ENCODE measurements around the gene CBFA2T2. TPM values are rescaled to one million over a fixed set of nuclear protein-coding genes. Genes with fewer than 3 reads are reported as not detected.

Gene CBFA2T2
- total RNA-seq, 1 experiment from 2014 or later, result 7.7 TPM

DNA sequence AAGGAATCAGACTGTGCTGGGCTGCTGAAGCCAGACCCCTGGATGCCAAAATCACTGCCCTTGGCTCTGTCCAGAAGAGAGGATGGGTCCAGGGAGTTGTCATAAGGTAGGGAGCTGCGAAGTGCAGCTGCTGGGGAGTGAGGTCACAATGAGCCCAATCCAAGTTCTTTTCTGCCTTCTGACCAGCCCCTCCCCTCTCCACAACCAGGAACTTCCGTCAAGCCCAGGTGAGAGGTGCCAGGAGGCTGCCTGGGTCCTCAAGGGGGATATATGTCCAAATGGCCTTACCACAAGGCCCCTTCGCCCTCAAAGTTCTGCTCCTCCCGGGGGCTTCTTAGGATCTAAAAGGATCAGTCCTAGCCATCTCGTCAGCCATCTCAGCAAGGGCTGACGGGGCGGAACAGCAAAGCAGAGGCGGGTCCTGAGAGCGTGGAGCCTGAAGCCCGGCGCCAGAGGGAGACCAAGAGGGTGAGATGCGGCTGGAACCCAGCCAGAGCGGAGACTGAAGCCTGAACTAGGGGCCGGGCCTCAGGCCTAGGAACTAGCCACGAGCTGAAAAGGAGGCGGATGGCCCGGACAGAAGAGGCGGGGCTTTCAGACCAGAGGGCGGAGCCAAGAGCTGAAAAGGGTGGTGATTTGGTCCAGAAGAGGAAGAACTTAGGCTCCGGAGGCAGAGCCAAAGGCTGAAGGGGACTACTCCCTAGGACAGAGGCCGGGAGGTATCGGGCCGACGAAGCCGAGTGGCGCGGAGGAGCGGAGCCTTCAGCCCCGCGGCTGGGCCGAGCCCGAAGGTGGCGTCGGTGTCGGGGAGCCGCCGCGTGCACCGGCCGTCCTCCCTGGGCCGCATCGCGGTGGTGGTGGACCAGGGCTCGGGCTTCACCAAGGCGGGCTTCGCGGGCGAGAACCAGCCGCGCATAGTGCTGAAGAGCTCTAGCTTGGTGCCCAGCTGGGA is 176.7 kb downstream of the CBFA2T2 start, which contains the start of gene ACTL10:
TSS of gene ACTL10 (plus strand) at position 651 of the 952 bp plus-strand sequence. CDS start 555 bp downstream, outside the sequence.
- DNase-seq (ENCODE audit: low read depth), result peak; percentile 97

DNA sequence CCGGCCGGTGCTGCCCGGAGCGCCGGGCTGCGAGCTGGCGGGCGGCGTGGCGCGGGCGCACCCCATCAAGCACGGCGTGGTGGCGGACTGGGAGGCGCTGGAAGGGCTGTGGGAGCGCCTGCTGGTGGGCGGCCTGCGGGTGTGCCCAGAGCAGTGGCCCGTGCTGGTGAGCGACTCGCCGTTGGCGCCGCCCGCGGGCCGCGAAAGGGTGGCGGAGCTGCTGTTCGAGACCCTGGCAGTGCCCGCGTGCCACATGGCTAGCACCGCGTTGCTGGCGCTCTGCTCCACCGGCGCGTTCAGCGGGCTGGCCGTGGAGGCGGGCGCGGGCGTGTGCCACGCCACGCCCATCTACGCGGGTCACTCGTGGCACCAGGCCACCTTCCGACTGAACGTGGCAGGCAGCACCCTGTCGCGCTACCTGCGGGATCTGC is 177.4 kb downstream of the CBFA2T2 start:
- no peak for DNase-seq (ENCODE audit: low read depth)

DNA sequence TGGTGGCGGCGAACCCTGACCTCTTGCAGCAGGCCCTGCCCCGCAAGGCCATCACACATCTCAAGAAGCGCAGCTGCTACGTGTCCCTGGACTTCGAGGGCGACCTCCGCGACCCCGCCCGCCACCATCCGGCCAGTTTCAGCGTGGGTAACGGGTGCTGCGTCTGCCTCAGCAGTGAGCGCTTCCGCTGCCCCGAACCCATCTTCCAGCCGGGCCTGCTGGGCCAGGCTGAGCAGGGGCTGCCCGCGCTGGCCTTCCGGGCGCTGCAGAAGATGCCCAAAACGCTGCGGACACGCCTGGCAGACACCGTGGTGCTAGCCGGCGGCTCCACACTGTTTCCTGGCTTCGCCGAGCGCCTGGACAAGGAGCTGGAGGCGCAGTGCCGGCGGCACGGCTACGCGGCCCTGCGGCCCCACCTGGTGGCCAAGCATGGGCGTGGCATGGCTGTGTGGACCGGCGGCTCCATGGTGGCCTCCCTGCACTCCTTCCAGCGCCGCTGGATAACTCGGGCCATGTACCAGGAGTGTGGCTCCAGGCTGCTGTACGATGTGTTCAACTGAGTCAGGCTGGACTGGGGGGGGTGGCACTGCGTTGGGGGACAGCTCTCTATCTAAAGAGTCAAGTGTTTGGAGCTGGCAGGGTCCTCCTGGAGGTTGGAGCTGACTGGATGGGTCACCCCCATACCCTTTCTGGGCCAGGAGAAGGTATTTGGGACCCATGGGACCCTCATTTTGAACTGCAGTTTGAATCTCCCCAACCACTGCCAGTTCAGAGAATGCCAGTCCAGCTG is 178.0 kb downstream of the CBFA2T2 start:
- peak; percentile 65 for DNase-seq (ENCODE audit: low read depth)

DNA sequence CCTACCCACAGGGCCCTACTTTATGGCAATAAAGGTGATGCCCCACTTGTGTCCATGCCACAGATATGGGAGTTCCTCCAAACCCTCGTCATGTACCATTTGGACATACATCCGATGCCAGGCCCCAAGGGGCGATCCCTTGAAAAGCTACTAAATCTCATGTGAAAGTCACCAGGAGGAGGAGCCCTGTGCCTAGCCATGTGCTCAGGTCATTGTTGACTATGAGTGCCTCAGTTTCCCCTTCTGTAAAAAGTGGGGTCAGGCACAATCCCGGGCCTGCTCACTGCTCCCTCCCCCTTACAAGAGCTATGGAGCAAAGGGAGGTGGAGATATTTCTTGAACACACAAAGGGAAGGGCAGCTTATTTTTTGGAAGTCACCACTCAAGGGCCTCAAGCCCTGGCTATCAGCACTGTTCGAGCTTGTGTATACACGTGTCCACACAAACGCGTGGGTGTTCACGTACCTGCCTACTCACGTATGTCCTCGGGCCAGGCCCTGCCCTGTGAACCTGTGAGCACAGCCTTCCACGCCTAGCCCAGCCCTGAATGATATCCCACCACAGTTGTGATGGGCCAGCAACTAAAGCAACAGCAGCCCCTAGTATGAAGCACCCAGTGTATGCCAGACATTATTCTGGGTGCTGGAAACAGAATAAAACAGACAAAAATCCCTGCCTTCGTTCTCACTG is 178.7 kb downstream of the CBFA2T2 start:
- DNase-seq (ENCODE audit: low read depth), result no peak

DNA sequence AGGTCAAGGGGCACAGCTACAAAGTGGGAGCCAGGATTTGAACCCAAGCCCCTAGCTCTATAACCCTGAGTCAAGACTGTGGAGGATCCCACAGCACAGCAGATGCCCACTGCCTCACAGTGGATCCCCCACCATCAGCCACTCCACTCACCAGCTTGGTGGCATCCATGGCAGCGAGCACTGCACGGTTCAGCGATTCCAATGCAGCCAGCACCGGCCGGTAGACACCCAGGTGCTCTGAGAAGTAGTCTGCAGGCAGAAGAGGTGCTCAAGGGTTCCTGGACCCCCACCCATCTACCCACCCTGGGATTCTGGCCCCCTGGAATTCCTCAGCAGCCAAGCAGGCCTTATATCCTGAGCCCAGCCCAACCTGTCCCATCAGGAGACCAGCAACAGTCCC is 179.3 kb downstream of the CBFA2T2 start:
- no peak for DNase-seq (ENCODE audit: low read depth)

DNA sequence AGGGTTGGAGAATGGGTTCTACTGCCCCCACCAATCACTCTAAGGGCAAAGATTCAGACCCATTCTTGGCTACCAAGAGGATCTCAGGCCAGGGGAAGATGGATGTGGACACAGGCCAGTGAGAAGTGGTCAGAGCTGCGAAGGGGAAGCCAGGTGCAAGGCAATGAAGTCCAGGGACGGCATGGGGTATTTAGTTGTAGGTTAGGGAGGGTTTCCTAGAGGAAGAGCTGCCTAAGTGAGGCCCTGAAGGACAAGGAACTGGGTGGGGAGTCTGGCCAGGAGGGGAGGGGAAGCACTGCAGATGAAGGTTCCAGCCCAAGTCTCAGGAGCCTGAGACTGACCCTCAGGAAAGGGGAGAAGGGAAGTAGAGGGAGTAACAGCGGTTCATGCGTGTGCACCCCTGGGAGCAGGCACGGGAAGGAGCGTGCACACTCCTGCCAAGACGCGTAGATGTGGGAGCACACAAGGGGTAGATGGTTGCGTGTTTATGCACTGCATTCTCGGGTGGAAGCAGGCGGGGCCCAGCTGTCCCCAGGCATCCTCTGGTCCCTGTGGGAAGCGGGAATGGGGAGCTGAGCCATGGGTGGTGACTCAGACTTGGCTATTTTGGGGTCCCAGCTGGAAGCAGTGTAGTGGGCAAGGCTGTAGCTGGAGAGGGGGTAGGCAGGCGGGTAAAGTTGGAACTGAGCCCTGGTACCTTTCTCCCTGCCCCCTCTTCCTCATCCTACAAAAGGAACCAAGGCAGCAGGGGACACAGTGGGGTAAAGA is 180.2 kb downstream of the CBFA2T2 start:
- peak; percentile 56 for DNase-seq (ENCODE audit: low read depth)

DNA sequence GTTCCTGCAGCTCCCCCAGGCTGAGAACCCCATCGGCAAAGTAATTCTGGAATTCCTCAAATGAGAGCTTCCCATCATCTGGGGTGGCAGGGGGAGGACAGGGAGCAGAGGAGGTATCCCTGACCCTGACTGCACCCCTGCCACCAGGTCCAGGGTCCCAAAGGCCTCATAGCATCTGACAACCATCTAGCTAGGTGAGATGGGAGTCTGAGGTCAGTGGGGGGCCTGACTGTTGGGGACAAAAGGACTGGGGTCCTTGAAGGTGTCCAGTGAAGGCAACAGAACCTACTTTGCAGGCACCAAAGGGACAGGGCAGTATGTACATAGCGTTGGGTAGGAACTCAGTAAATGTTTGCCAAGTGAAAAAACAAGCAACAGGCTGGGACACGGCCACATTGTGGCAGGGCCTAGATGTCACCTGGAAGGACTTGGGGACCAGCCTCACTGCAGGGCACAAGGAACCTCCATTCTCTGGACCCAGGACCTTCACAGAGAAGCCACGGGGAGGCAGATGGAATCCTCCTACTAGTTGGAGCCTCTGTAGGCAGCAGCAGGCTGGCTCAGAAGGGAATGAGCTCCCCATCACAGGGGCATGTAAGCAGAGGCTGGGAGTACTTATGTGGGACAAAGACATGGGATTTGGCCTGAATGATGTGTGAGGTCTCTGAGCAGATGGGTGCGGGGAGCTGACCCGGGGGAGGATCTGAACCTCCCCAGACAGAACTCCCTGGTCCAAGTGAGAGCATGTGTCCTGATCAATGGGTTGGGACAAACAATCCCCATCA is 181.0 kb downstream of the CBFA2T2 start:
- DNase-seq (ENCODE audit: low read depth), result no peak

DNA sequence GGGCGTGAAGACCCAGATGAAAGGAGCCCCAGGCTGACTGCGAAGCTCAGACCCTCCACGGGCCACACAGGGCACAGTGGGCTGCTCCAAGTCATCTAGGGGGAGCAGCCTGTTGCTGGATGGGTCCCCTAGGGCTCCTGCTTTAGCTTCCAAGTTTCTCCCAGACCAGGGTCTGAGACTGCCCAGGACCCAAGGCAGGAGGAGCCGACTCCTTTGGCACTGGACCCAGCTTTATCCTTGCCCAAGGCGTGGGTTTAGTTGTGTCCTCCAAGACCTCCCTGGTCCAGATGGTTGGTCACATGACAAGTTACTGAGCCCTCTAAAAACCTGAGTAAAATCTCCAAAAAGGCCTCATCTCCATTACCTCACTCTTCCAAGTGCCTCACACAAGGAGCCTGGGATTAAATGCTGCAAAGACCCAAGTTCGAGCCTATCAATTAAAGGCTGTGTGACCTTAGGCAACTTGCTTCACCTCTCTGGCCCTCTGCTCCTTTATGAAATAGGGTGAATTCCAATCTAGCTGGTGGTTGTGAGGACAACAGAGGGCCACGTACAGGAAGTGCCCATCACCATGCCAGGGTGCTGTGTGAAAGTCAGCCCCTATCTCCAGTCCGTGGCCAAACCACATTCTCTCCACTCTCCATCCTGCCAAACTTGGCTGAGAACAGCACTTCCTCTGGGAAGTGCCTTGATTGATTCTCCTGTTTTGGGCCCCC is 181.8 kb downstream of the CBFA2T2 start:
- no peak for DNase-seq (ENCODE audit: low read depth)

DNA sequence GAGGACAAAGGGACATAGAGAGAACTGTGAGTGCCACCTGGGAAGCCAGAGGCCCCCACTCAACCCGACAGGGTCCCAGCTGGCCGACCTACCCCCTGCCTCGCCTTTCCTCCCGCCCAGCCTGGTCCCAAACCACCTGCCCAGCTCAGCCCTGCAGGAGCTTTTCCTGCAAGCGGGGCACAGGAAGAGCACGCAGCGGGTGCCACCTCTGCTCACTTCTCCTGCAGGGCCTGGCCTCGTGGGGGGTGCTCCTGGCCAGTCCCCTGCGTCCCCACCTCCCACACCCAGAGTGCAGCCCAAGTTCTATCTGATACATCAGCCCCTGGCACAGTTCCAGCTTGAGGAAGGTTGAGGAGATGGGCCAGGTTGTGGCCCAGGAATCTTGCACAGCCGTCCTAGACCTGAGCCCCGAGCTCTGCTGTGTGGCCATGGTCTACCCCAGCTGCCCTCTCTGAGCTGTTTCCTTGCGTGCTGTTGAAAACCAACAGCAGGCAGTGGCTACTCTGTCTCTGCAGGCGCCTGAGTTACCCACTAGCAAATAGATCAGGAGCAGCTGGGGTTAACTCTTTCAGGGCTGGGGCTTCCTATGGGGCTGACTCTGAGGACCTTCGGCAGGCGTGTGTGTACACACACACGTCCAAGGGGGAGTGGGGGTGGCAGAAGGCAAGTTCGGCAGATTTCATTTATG is 182.7 kb downstream of the CBFA2T2 start:
- DNase-seq (ENCODE audit: low read depth), result no peak

DNA sequence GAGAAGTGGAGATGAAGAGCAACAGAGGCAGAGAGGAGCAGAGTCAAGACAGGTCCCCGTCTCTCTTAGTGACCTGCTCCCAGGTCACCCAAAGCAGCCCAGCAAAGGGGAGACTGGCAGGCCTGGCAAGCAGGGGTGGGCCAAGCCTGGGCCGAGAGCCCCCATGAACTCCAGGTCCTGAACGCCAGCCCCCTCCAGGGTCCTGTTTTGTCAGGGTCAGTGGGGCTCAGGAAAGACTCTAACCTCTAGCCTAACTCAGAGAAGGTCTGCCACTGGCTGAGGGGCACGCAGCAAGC is 183.2 kb downstream of the CBFA2T2 start:
- no peak for DNase-seq (ENCODE audit: low read depth)

DNA sequence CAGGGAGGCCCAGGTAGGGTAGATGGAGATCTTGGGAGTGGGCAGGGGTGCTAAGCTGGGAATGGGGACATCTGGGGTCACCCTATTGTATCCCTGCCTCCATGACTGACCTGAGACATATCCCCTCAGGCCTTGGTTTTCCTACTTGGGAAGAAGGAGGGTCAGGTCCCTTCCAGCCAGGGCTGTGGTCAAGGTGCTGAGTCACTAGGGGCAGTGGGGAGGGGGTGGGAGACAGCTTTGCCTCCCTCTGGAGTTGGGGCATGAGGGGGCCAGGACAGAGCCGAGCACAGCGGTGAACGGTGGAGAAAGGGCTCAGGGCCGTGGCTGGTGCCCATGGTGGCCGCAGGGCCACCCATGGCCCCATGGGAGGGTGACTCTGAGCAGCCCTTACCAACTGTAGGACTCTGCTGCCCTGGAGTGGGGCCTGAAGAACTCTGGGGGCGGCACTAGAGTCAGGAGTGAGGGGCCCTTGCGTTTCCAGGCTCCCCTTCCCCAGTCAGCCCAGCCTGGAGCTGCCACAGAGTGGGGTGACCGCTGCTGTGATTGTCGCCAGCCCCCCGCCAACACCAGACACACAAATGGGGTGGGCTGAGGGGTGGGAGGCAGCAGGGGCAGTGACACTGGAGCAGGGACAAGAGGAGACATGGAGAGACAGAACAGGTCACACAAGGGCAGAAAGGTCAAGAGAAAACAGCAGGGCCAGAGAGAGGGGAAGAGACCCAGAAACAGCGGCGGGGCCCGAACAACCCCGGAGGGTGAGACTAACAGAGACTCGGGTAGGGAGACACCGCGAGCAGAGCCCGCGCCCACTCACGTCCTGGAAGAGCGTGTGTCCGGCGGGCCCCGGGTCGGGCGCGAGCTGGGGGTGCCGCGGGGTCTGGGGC is 183.8 kb downstream of the CBFA2T2 start:
- DNase-seq (ENCODE audit: low read depth), result peak; percentile 71

DNA sequence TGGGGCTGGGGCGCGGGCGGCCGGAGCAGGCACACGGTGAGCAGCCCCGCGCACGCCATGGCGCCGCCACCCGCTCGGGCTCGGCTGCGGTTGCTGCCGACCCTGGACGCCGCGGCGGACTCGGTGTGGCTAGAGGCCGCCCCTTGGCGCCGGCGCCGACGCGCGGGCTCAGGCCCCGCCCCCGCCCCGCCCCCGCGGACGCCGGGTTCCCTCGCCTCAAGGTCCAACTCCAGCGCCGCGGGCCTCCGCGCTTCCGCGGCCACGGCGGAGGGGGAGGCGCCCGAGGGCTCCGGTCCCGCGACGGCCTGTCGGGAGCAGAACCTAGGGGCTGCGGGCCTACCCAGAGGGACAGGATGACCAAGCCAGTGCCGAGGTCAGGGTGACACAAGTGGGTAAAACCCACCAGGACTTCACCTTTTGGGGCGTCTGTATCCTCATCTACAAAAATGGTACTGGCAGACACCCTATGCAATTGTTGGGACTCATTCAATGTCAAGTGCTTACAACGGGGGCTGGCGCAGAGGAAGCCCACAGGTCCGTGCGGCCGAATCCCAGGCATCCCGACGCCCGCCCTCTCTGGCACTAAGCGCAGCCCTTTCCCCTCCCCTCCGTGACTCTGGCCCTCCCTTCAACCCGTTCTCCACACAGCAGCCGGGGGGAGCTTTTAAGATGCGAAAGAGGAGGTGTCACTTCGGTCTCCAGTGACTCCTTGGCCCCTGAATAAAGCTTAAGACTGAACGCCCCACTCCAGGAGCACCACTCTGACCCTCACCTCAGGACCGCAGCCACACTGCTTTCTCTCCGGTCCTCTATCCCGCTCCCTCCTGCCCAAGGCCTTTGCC is 184.6 kb downstream of the CBFA2T2 start, which contains the start of gene NECAB3:
TSS of gene NECAB3 (minus strand) at position 135 of the 842 bp plus-strand sequence. CDS start at position 59, 76 bp downstream.
- peak; percentile 80 for DNase-seq (ENCODE audit: low read depth)

DNA sequence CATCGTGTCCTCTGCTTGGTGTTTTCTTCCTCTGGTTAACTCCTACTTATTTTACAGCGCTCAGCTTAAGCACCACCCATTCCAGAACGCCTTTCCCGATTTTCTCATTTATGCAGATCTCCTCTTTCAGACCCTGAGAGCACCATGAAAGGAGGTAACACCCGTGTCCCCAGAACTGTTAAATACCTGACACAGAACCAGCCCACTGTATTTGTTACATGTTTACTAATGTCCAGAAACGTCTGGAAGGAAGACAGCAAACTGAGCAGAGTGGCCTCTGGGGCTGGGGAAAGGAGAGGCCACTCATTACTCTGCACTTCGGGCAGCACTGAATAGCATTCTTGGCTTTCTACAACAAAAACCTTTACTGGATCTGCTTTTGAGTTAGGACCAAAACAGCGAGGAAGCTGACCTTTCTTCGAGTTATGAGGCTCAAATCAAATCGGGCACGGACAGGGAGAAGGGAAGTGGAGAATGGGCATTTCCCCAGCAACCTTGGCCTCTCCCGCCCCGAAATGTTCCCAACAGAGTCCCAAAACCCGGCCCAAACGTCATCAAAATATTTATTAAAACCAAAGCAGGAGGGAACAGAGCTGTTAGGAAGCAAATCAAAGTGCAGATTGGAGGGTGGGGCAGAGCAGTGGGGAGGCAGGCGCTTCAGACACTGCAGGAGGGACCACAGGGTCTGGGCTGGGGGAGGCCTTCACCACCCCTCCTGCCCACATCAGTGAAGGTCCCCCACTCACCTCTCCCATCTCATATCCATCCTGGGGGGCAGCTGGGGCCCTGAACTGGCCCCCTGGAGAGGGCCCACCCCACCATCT is 185.5 kb downstream of the CBFA2T2 start:
- no peak for DNase-seq (ENCODE audit: low read depth)

DNA sequence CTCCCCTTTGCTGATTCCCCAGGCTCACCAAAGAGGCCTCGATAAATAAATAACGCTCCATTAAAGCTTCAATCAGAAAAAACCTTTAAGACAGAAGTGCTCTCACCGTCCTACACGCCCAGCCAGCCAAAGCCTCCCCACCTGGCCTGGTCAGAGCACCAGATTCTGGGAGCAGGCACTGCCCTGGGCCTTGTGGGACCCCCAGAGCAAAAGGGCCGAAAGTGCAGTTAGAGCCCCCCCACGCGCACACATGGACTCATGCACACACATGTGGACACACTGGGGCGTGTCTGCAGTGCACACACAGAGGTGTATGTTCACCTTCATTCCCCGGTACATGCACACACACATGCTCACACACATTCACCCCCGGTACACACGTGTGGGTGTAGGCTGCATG is 186.2 kb downstream of the CBFA2T2 start:
- no peak for DNase-seq (ENCODE audit: low read depth)

DNA sequence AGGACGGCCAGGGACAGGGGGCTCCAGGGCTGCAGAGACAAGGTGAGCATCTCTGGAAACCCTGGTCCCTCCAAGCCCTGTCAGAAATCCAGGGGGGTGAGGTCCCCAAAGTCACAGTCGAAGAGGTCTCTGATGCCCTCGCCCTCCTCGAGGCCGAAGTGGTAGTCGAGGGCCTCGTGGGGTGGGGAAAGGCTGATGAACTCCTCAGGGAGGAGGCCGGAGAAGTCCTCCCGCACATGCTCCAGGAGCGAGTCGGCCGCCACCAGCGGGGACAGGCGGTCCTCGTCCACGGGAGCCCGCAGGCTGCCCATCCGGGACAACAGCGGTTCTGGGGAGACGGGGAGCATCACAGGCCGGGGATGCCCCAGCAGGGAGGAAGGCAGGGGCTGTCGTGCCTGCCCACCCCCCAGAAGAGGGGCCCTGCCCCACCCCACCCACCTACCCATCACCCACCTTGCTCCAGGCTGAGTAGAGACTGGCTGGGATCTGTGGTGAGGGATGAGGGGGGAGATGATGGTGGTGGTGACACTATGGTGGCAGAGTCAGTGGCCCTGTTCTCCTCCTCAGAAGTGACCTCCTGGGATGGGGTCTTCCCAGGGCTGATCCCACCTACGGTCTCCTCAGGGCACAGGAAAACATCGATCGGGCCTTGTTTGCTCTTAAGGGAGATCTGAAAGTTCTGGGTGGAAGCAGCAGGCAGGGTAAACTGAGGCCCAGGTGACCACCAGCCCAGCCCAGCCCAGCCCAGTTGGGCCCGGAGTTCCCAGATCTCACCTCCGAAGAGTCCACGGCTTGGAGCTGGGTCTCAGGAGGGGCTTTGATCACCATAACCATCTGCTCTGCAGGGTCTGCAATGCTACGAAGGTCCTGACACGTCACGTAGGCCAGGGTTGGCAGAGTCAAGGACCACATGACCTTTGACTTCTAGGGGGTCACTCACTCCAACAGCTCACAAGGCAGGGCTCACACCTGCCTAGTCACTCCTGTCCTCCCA is 187.1 kb downstream of the CBFA2T2 start:
- no peak for DNase-seq (ENCODE audit: low read depth)
